Pancreas (tissue), 10 donors: ENCODE results near the gene MBD3. TPM values are rescaled to one million over a fixed set of nuclear protein-coding genes. Genes with fewer than 3 reads are reported as not detected.

ENCODE experiments used
- ATAC-seq, 4 donors: fragments of 200-7000 bp; cut with Tn5 transposase; one replicate each; pipeline versions ENCODE4 v1.8.0 to v1.9.1; 2020; ENCODE audit warnings: mild to moderate bottlenecking in 4 of 4, moderate library complexity in 4 of 4
- DNase-seq, 6 donors: peaks; one replicate each; pipeline ENCODE4 v3.0.0-alpha.2; 2020
- FAIRE-seq: peaks from 2 replicates; lab custom pipeline; 2012; peaks lifted over from hg19 to GRCh38; lab: Jason Lieb, UNC
- H3K27ac ChIP-seq, 4 donors: fragments of 200-600 bp; sonication (generic); 1 replicate in 3 of 4; 2 replicates in 1 of 4; pipeline versions ENCODE4 v1.5.0 to v1.8.0; 2020
- H3K27me3 ChIP-seq, 4 donors: fragments of 200-600 bp; one replicate each; pipeline ENCODE4 v1.8.0; 2021
- H3K36me3 ChIP-seq, 3 donors: fragments of 200-600 bp; sonication (generic) in 1 of 3; one replicate each; pipeline versions ENCODE4 v1.5.0 to v1.8.0; 2020 to 2021
- H3K4me1 ChIP-seq, 3 donors: fragments of 200-600 bp; one replicate each; pipeline ENCODE4 v1.8.0; 2021
- H3K4me3 ChIP-seq, 4 donors: fragments of 200-600 bp; sonication (generic) in 2 of 4; one replicate each; pipeline versions ENCODE4 v1.5.0 to v1.8.0; 2020 to 2021
- H3K9me3 ChIP-seq, 4 donors: fragments of 200-600 bp; one replicate each; pipeline ENCODE4 v1.8.0; 2021
- WGBS, 2 donors: extraction: QIAGEN DNeasy Blood & Tissue Kit; methylation state at CpG; one replicate each; pipeline ENCODE4 v1.1.7; 2013; 5-methylcytosine and 5-hydroxymethylcytosine counted together
- intact Hi-C, 3 donors: fragments of 100-400 bp; cut with DNase I; formaldehyde crosslinking; loops; one replicate each; pipeline versions ENCODE4 v1.11.1 to v1.14.2; 2022
- polyA plus RNA-seq, 2 donors: library from polyadenylated mRNA; stranded (reverse); fragments of 200-250 nt; gene quantifications; one replicate each; pipeline ENCODE4 v1.2.3, GENCODE V29; 2013
- total RNA-seq, 6 donors: library from RNA; stranded (reverse); fragmentation: NEBNext Ultra II Directional in 4 of 6; extraction: Animal tissue kit (Norgen Biotek cat#: 25700) in 4 of 6; gene quantifications; one replicate each; pipeline versions ENCODE4 v1.2.1 to v1.2.4, GENCODE V29; 2021 to 2023
- TF ChIP-seq, protein P1 (sequence below), 4 donors: fragments of 200-600 bp; sonication (generic) in 3 of 4; IDR thresholded peaks; one replicate each; pipeline versions ENCODE4 v1.5.0 to v1.8.0; 2021; ENCODE audit warnings: antibody characterized with exemption in 4 of 4
- donor health status: healthy with polysubstance abuse.
- donor health status: DM: no; HTN: no; CAD: no; lungs with moderate emphysema.
- donor health status: DM: no; HTN: no; CAD: no.
- donor health status: control.
- donor health status: control.
- donor health status: Bipolar disorder and iron deficiency.
- donor health status: DM: yes; HTN: yes; CAD: no.
- donor health status: DM: no; HTN: no; CAD: no.
- donor health status: DM: no; HTN: no; CAD: no.
- donor health status: DM: yes; HTN: yes; CAD: no.

MBD3 gene
- total and polyA plus RNA-seq, 8 donors, result 17.4 to 113 (median 30.2) TPM

- H3K36me3 ChIP-seq, result peaks cover 0 to 8% (median 0%) of the 10 kb centered on the region in 3 donors
- FAIRE-seq (no peak), ATAC-seq (no peak), DNase-seq (no peak)
- intact Hi-C loops, result no loop called here
- TF ChIP-seq, protein P1, sequence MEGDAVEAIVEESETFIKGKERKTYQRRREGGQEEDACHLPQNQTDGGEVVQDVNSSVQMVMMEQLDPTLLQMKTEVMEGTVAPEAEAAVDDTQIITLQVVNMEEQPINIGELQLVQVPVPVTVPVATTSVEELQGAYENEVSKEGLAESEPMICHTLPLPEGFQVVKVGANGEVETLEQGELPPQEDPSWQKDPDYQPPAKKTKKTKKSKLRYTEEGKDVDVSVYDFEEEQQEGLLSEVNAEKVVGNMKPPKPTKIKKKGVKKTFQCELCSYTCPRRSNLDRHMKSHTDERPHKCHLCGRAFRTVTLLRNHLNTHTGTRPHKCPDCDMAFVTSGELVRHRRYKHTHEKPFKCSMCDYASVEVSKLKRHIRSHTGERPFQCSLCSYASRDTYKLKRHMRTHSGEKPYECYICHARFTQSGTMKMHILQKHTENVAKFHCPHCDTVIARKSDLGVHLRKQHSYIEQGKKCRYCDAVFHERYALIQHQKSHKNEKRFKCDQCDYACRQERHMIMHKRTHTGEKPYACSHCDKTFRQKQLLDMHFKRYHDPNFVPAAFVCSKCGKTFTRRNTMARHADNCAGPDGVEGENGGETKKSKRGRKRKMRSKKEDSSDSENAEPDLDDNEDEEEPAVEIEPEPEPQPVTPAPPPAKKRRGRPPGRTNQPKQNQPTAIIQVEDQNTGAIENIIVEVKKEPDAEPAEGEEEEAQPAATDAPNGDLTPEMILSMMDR (IDR thresholded peaks at IDR 0.05), result no peak
- no peaks in the 10 kb centered on the region for H3K27me3 ChIP-seq
- no peak overlapping the region for H3K4me3 ChIP-seq
- H3K4me1 ChIP-seq, result no peaks in the 10 kb centered on the region
- H3K27ac ChIP-seq, result no peak overlapping the region
- WGBS, 2 donors, result 94 to 96% methylated on average over 19 of the region's 19 CpGs
- H3K9me3 ChIP-seq, result no peaks in the 10 kb centered on the region
These were observed 41.7 kb upstream of the MBD3 start for GRCh38 chr19:1634242-1634937.

GRCh38 chr19:1633269-1633826 is 40.7 kb upstream of the MBD3 start:
- TF ChIP-seq, protein P1 (IDR thresholded peaks at IDR 0.05), result no peak
- WGBS, 2 donors, result 92 to 97% methylated on average over 11 of the region's 11 CpGs
- H3K9me3 ChIP-seq, result no peaks in the 10 kb centered on the region
- H3K27me3 ChIP-seq, result no peaks in the 10 kb centered on the region
- ATAC-seq (no peak), DNase-seq (no peak), FAIRE-seq (no peak)
- H3K4me1 ChIP-seq, result no peaks in the 10 kb centered on the region
- H3K4me3 ChIP-seq, result no peak overlapping the region
- no peaks in the 10 kb centered on the region for H3K36me3 ChIP-seq
- no peak overlapping the region for H3K27ac ChIP-seq
- intact Hi-C loops, result no loop called here

- intact Hi-C loops, result no loop called here
- no peak overlapping the region for H3K27ac ChIP-seq
- TF ChIP-seq, protein P1 (IDR thresholded peaks at IDR 0.05), result no peak
- ATAC-seq (no peak), FAIRE-seq (no peak), DNase-seq (peak in 2 of 6 donors; percentile 6 to 53)
- no peaks in the 10 kb centered on the region for H3K36me3 ChIP-seq
- H3K4me3 ChIP-seq, result no peak overlapping the region
- H3K27me3 ChIP-seq, result no peaks in the 10 kb centered on the region
- H3K9me3 ChIP-seq, result no peaks in the 10 kb centered on the region
- no peaks in the 10 kb centered on the region for H3K4me1 ChIP-seq
- 93 to 95% methylated on average over 24 to 26 of the region's 26 CpGs for WGBS, 2 donors
These were observed 40.0 kb upstream of the MBD3 start for GRCh38 chr19:1632462-1633268.

GRCh38 chr19:1631557-1632100 is 39.0 kb upstream of the MBD3 start:
- Histone ChIP-seq H3K36me3 (no peaks in the 10 kb centered on the region), H3K4me3 (no peak overlapping the region), H3K9me3 (no peaks in the 10 kb centered on the region), H3K27me3 (no peaks in the 10 kb centered on the region), H3K27ac (no peak overlapping the region), H3K4me1 (no peaks in the 10 kb centered on the region)
- ATAC-seq, result no peak
- no peak for FAIRE-seq
- TF ChIP-seq, protein P1 (IDR thresholded peaks at IDR 0.05), result no peak
- peak in 2 of 6 donors; percentile 17 to 62 for DNase-seq
- intact Hi-C loops, result no loop called here
- 94 to 95% methylated on average over 30 to 31 of the region's 31 CpGs for WGBS, 2 donors
